ENCODE data around the gene SFXN3.

Gene SFXN3

GRCh38 chr10:101063050-101063525 is 32.1 kb downstream of the SFXN3 start:
- H3K4me3 Mint-ChIP-seq, result peak overlapping the region; percentile 13
- no peak overlapping the region for H3K27ac Mint-ChIP-seq
- no peaks in the 10 kb centered on the region for H3K36me3 Mint-ChIP-seq
- H3K27me3 Mint-ChIP-seq, result peaks cover 19% of the 10 kb centered on the region
- H3K4me1 Mint-ChIP-seq (ENCODE audit: low read depth), result peaks cover 25% of the 10 kb centered on the region
- H3K9me3 Mint-ChIP-seq (ENCODE audit: low read depth), result no peaks in the 10 kb centered on the region

GRCh38 chr10:101063548-101064414 is 32.7 kb downstream of the SFXN3 start:
- Mint-ChIP-seq H3K27ac (no peak overlapping the region), H3K9me3 (ENCODE audit: low read depth) (no peaks in the 10 kb centered on the region), H3K4me1 (ENCODE audit: low read depth) (peaks cover 25% of the 10 kb centered on the region), H3K27me3 (peaks cover 19% of the 10 kb centered on the region), H3K36me3 (no peaks in the 10 kb centered on the region), H3K4me3 (peak overlapping the region; percentile 33)

DNA sequence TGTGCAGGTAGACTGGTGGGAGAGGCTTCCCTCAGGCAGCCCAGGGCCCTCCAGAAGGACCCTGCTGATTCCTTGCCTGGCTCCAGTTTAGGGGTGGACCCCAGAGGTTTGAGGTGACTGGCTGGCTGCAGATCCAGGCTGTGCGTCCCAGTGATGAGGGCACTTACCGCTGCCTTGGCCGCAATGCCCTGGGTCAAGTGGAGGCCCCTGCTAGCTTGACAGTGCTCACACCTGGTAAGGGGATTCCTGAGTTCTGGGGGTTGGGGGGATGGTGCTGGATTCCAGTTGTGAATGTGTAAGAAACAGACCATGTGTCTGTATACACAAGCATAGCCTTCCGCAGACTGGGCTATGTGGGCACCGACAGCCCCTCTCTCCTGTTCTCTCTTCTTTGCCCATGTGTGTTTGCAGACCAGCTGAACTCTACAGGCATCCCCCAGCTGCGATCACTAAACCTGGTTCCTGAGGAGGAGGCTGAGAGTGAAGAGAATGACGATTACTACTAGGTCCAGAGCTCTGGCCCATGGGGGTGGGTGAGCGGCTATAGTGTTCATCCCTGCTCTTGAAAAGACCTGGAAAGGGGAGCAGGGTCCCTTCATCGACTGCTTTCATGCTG is 33.5 kb downstream of the SFXN3 start:
- peaks cover 19% of the 10 kb centered on the region for H3K27me3 Mint-ChIP-seq
- peaks cover 25% of the 10 kb centered on the region for H3K4me1 Mint-ChIP-seq (ENCODE audit: low read depth)
- H3K4me3 Mint-ChIP-seq, result no peak overlapping the region

DNA sequence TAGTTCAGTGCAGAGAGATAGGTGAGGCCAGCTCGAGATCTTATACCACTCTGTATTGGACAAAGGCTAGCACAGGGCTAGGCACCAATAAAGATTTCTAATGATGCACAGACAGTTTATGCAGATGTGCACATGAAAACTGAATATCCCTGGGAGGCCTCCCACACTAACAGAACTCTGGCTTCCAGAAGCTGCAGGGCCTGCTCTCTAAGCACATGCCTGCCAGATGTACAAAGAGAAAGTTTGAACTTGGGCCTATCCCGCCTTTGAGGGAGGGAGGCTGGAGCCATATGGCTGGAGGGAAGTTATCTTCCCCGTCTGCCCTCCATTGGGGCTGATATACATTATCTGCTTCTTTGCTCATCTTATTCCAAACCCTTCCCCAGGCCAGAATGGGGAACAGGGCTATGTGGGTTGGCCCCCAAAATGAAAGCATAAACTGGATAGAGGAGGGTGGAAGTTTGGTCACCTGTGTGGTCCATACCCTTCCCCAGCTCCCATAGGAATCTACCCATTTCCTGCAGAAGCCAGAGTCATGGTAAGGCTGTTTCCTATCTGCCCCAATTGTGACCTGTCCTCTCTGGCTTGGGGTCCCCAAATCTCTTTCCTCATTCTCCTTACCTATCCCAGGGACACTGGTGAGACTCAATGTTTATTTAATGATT is 34.6 kb downstream of the SFXN3 start:
- no peaks in the 10 kb centered on the region for H3K36me3 Mint-ChIP-seq
- H3K4me1 Mint-ChIP-seq (ENCODE audit: low read depth), result peaks cover 25% of the 10 kb centered on the region
- H3K27me3 Mint-ChIP-seq, result peaks cover 19% of the 10 kb centered on the region
- H3K27ac Mint-ChIP-seq, result no peak overlapping the region
- no peaks in the 10 kb centered on the region for H3K9me3 Mint-ChIP-seq (ENCODE audit: low read depth)
- peak overlapping the region; percentile 13 for H3K4me3 Mint-ChIP-seq

More for the DNA sequence above, 33.5 kb downstream of the SFXN3 start:
- Mint-ChIP-seq H3K9me3 (ENCODE audit: low read depth) (no peaks in the 10 kb centered on the region), H3K36me3 (no peaks in the 10 kb centered on the region), H3K27ac (no peak overlapping the region)

GRCh38 chr10:101066146-101066895 is 35.3 kb downstream of the SFXN3 start:
- H3K27me3 Mint-ChIP-seq, result peaks cover 19% of the 10 kb centered on the region

GRCh38 chr10:101066896-101067355 is 35.9 kb downstream of the SFXN3 start:
- no peaks in the 10 kb centered on the region for H3K9me3 Mint-ChIP-seq (ENCODE audit: low read depth)
- H3K27me3 Mint-ChIP-seq, result peaks cover 22% of the 10 kb centered on the region
- H3K36me3 Mint-ChIP-seq, result no peaks in the 10 kb centered on the region
- peaks cover 24% of the 10 kb centered on the region for H3K4me1 Mint-ChIP-seq (ENCODE audit: low read depth)
- peak overlapping the region; percentile 87 for H3K4me3 Mint-ChIP-seq
- H3K27ac Mint-ChIP-seq, result no peak overlapping the region

More at GRCh38 chr10:101066146-101066895, 35.3 kb downstream of the SFXN3 start:
- no peak overlapping the region for H3K27ac Mint-ChIP-seq
- peaks cover 25% of the 10 kb centered on the region for H3K4me1 Mint-ChIP-seq (ENCODE audit: low read depth)
- H3K9me3 Mint-ChIP-seq (ENCODE audit: low read depth), result no peaks in the 10 kb centered on the region
- peak overlapping the region; percentile 47 for H3K4me3 Mint-ChIP-seq
- H3K36me3 Mint-ChIP-seq, result no peaks in the 10 kb centered on the region

GRCh38 chr10:101067356-101068083 is 36.5 kb downstream of the SFXN3 start:
- H3K4me3 Mint-ChIP-seq, result peak overlapping the region; percentile 87
- no peaks in the 10 kb centered on the region for H3K36me3 Mint-ChIP-seq
- no peaks in the 10 kb centered on the region for H3K9me3 Mint-ChIP-seq (ENCODE audit: low read depth)
- peaks cover 24% of the 10 kb centered on the region for H3K27me3 Mint-ChIP-seq
- no peak overlapping the region for H3K27ac Mint-ChIP-seq
- peaks cover 22% of the 10 kb centered on the region for H3K4me1 Mint-ChIP-seq (ENCODE audit: low read depth)

DNA sequence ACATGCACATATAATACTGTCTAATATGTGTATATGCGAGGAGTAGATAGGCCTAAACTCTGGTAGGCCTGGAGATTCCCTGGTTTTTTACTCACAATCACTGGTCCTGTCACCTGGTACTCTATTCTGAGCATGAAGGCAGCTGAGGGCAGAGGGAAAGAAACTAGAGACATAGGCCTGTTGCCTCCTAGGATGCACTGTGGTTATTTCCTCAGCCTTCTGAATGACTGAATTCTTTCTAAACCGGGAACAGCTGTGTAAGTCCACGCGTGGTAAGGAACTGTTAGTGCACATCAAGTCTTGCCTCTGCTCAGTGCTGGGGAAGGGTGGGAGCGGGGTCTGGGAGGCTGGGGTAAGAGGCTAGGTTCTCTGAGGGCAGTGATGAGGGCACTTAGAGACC is 38.4 kb downstream of the SFXN3 start:
- Mint-ChIP-seq H3K4me3 (no peak overlapping the region), H3K9me3 (ENCODE audit: low read depth) (no peaks in the 10 kb centered on the region), H3K27me3 (peaks cover 31% of the 10 kb centered on the region), H3K4me1 (ENCODE audit: low read depth) (peaks cover 15% of the 10 kb centered on the region), H3K27ac (no peak overlapping the region), H3K36me3 (no peaks in the 10 kb centered on the region)

- H3K27me3 Mint-ChIP-seq, result peaks cover 28% of the 10 kb centered on the region
- H3K9me3 Mint-ChIP-seq (ENCODE audit: low read depth), result no peaks in the 10 kb centered on the region
- H3K27ac Mint-ChIP-seq, result no peak overlapping the region
- H3K4me1 Mint-ChIP-seq (ENCODE audit: low read depth), result peaks cover 15% of the 10 kb centered on the region
- no peak overlapping the region for H3K4me3 Mint-ChIP-seq
- H3K36me3 Mint-ChIP-seq, result no peaks in the 10 kb centered on the region
These were observed 39.1 kb downstream of the SFXN3 start for GRCh38 chr10:101070098-101070497.

DNA sequence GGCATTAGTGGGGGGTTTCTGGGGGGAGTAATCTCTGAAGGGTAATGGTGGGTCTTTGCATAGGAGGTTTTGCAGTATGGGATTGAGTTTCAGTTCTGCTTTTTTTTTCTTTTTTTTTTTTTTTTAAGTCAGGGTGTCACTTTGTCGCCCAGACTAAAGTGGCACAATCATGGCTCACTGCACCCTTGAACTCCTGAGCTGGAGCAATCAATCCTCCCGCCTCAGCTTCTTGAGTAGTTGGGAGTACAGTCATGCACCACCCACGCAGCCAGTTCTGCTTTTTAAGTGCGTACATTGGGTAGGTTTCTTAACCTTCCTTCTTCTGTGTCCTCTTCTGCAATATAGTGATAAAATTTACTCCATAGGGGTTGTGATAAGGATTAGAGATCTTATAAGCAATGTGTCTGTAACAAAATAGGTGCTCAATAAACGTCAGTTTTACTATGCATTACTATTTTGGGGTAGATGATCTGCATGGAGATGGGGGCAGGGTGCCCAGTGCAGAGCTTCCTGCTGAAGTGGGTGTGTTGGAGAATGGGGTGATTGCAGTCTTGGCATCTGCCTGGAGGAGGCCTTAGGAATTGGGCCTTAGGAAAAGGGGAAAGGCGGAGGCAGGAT is 40.3 kb downstream of the SFXN3 start:
- H3K9me3 Mint-ChIP-seq (ENCODE audit: low read depth), result no peaks in the 10 kb centered on the region
- H3K4me3 Mint-ChIP-seq, result no peak overlapping the region
- no peaks in the 10 kb centered on the region for H3K36me3 Mint-ChIP-seq
- H3K27ac Mint-ChIP-seq, result no peak overlapping the region
- H3K4me1 Mint-ChIP-seq (ENCODE audit: low read depth), result peaks cover 8% of the 10 kb centered on the region
- peaks cover 26% of the 10 kb centered on the region for H3K27me3 Mint-ChIP-seq

GRCh38 chr10:101071885-101072433 is 40.9 kb downstream of the SFXN3 start:
- Mint-ChIP-seq H3K27ac (no peak overlapping the region), H3K27me3 (peaks cover 27% of the 10 kb centered on the region), H3K4me1 (ENCODE audit: low read depth) (peaks cover 8% of the 10 kb centered on the region), H3K4me3 (no peak overlapping the region), H3K36me3 (no peaks in the 10 kb centered on the region), H3K9me3 (ENCODE audit: low read depth) (no peaks in the 10 kb centered on the region)

DNA sequence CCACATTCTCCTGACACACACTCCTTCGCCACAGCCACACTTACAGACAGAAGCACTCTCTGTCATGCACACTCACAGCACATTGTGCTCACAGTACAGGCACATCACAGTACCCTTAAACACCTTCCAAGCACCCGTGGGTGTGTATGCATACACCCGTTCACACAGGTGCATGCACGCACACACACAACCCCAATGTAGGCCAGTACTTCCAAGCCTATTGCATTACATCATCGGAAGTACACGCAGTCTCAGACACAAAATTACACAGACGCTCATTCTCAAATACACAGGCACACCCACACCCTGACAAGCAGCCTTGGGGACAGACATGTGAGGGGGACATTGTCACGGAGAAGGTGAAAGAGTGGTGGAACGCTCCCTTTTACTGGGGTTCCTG is 41.9 kb downstream of the SFXN3 start:
- no peak overlapping the region for H3K4me3 Mint-ChIP-seq
- no peaks in the 10 kb centered on the region for H3K36me3 Mint-ChIP-seq
- H3K4me1 Mint-ChIP-seq (ENCODE audit: low read depth), result peaks cover 3% of the 10 kb centered on the region
- no peak overlapping the region for H3K27ac Mint-ChIP-seq
- no peaks in the 10 kb centered on the region for H3K9me3 Mint-ChIP-seq (ENCODE audit: low read depth)
- H3K27me3 Mint-ChIP-seq, result peaks cover 29% of the 10 kb centered on the region

- H3K9me3 Mint-ChIP-seq (ENCODE audit: low read depth), result no peaks in the 10 kb centered on the region
- H3K27ac Mint-ChIP-seq, result no peak overlapping the region
- H3K4me1 Mint-ChIP-seq (ENCODE audit: low read depth), result peaks cover 3% of the 10 kb centered on the region
- no peak overlapping the region for H3K4me3 Mint-ChIP-seq
- peaks cover 34% of the 10 kb centered on the region for H3K27me3 Mint-ChIP-seq
- H3K36me3 Mint-ChIP-seq, result no peaks in the 10 kb centered on the region
These were observed 42.6 kb downstream of the SFXN3 start for GRCh38 chr10:101073631-101074030.

Data from activated naive CD8-positive, alpha-beta T cell (primary cell).